ENCODE measurements around the gene VWA2. TPM values are rescaled to one million over a fixed set of nuclear protein-coding genes. Genes with fewer than 3 reads are reported as not detected.

Gene VWA2, protein sequence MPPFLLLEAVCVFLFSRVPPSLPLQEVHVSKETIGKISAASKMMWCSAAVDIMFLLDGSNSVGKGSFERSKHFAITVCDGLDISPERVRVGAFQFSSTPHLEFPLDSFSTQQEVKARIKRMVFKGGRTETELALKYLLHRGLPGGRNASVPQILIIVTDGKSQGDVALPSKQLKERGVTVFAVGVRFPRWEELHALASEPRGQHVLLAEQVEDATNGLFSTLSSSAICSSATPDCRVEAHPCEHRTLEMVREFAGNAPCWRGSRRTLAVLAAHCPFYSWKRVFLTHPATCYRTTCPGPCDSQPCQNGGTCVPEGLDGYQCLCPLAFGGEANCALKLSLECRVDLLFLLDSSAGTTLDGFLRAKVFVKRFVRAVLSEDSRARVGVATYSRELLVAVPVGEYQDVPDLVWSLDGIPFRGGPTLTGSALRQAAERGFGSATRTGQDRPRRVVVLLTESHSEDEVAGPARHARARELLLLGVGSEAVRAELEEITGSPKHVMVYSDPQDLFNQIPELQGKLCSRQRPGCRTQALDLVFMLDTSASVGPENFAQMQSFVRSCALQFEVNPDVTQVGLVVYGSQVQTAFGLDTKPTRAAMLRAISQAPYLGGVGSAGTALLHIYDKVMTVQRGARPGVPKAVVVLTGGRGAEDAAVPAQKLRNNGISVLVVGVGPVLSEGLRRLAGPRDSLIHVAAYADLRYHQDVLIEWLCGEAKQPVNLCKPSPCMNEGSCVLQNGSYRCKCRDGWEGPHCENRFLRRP
- 10 to 100 TPM; 13.7 to 18.3 TPM for total RNA-seq
- polyA plus RNA-seq = 1 to 10 TPM; 1.6 to 3.0 TPM
- long read RNA-seq, donor 1, partial matches to known transcripts = 6 of 7 reads
- long read RNA-seq, donor 1, other reads (novel, unspliced or antisense) = 0 of 7 reads
- long read RNA-seq, donor 2, partial matches to known transcripts = 5 of 5 reads
- long read RNA-seq, donor 2, other reads (novel, unspliced or antisense) = 0 of 5 reads
- long read RNA-seq, donor 3, partial matches to known transcripts = 20 of 21 reads
- long read RNA-seq, donor 3, other reads (novel, unspliced or antisense) = 0 of 21 reads
- long read RNA-seq, donor 4, partial matches to known transcripts = 0 of 1 reads
- long read RNA-seq, donor 4, other reads (novel, unspliced or antisense) = 0 of 1 reads
- long read RNA-seq, donor 5, partial matches to known transcripts = 0 of 3 reads
- long read RNA-seq, donor 5, other reads (novel, unspliced or antisense) = 0 of 3 reads

- peak; percentile 30 to 60 (median 60) for DNase-seq
- H3K27ac ChIP-seq (ENCODE audit: low read depth in 1 of 2, low read length in 1 of 2) = peak within 1 kb of the TSS in 1 of 2 donors; percentile 82
- H3K4me3 ChIP-seq = peak within 1 kb of the TSS; percentile 46
- no peaks in the 10 kb centered on the region for H3K36me3 ChIP-seq (ENCODE audit: control insufficient read depth in 4 of 4, insufficient read depth in 4 of 4, low read length in 4 of 4)
- peak; percentile 72 for ATAC-seq (ENCODE audit: insufficient read depth, low FRiP score)
- WGBS, 2 donors = 1 to 3% methylated on average over 71 to 79 of the region's 79 CpGs
- H3K4me1 ChIP-seq (ENCODE audit: control insufficient read depth in 5 of 5, insufficient read depth in 5 of 5, low read length in 5 of 5) = peaks cover 0 to 11% (median 2%) of the 10 kb centered on the region in 5 donors
- H3K9ac ChIP-seq (ENCODE audit: insufficient read depth in 1 of 2, low read length in 2 of 2) = peak within 1 kb of the TSS in 1 of 2 donors; percentile 17
- H3K27me3 ChIP-seq (ENCODE audit: control insufficient read depth in 3 of 3, insufficient read depth in 3 of 3, low read length in 2 of 3) = peaks cover 0 to 57% (median 36%) of the 10 kb centered on the region in 3 donors
- TF ChIP-seq, protein P1, sequence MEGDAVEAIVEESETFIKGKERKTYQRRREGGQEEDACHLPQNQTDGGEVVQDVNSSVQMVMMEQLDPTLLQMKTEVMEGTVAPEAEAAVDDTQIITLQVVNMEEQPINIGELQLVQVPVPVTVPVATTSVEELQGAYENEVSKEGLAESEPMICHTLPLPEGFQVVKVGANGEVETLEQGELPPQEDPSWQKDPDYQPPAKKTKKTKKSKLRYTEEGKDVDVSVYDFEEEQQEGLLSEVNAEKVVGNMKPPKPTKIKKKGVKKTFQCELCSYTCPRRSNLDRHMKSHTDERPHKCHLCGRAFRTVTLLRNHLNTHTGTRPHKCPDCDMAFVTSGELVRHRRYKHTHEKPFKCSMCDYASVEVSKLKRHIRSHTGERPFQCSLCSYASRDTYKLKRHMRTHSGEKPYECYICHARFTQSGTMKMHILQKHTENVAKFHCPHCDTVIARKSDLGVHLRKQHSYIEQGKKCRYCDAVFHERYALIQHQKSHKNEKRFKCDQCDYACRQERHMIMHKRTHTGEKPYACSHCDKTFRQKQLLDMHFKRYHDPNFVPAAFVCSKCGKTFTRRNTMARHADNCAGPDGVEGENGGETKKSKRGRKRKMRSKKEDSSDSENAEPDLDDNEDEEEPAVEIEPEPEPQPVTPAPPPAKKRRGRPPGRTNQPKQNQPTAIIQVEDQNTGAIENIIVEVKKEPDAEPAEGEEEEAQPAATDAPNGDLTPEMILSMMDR (IDR thresholded peaks at IDR 0.05; ENCODE audit: control extremely low read depth, extremely low read depth) = peak; percentile 1
- H3K9me3 ChIP-seq (ENCODE audit: control insufficient read depth in 4 of 4, insufficient read depth in 3 of 4, low read length in 3 of 4) = peaks cover 0 to 3% (median 0%) of the 10 kb centered on the region in 4 donors
Observed at GRCh38 chr10:114239117-114239993, at the start of gene VWA2. VWA2 (plus strand) TSS chr10:114239254; CDS start chr10:114248714, 9,460 bp downstream.

DNA sequence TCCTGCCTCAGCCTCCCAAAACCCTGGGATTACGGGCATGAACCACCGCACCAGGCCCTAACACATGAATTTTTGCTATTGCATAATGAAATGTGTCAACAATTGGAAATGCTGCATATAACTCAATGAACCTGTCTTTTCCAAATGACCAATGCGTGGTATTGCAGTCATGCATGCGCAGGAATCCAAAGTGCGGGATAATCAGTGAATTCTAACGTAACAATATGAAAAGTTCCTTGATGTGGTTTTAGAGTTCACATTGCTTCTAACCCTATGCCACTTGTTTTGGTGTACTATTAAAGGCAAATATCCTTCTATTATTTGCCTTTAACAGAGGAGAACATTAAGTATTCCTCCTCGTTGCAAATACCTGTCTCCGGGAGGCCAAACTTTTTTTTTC, 49.4 kb upstream of the VWA2 start:
- 73 to 86% methylated on average over 8 of the region's 8 CpGs for WGBS, 2 donors
- Histone ChIP-seq H3K9ac (ENCODE audit: insufficient read depth in 1 of 2, low read length in 2 of 2) (no peak overlapping the region), H3K4me3 (no peak overlapping the region), H3K36me3 (ENCODE audit: control insufficient read depth in 4 of 4, insufficient read depth in 4 of 4, low read length in 4 of 4) (no peaks in the 10 kb centered on the region), H3K4me1 (ENCODE audit: control insufficient read depth in 5 of 5, insufficient read depth in 5 of 5, low read length in 5 of 5) (no peaks in the 10 kb centered on the region), H3K9me3 (ENCODE audit: control insufficient read depth in 4 of 4, insufficient read depth in 3 of 4, low read length in 3 of 4) (no peaks in the 10 kb centered on the region), H3K27me3 (ENCODE audit: control insufficient read depth in 3 of 3, insufficient read depth in 3 of 3, low read length in 2 of 3) (no peaks in the 10 kb centered on the region), H3K27ac (ENCODE audit: low read depth in 1 of 2, low read length in 1 of 2) (no peak overlapping the region)
- ATAC-seq (ENCODE audit: insufficient read depth, low FRiP score) (no peak), DNase-seq (no peak)
- TF ChIP-seq, protein P1 (IDR thresholded peaks at IDR 0.05; ENCODE audit: control extremely low read depth, extremely low read depth) = no peak

DNA sequence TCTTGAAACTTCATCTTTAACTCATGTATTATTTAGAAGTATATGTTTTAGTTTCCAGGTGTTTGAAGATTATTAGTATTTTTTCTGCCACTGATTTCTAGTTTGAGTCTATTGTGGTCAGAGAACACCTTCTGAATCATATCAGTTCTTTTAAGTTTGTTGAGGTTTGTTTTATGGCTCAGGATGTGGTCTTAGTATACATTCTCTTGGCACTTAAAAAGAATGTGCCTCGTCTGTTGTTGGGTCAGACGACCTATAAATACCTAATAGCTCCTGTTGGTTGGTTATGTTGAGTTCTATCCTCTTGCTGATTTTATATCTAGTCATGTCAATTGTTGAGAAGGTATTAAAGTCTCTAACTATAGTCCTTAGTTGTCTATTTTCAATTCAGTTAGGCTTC, 44.0 kb upstream of the VWA2 start:
- DNase-seq = no peak
- 72 to 73% methylated on average over 2 of the region's 2 CpGs for whole genome bisulfite sequencing, 2 donors
- ATAC-seq (ENCODE audit: insufficient read depth, low FRiP score) = no peak

More for the DNA sequence above, 44.0 kb upstream of the VWA2 start:
- H3K9me3 ChIP-seq (ENCODE audit: control insufficient read depth in 4 of 4, insufficient read depth in 3 of 4, low read length in 3 of 4) = no peaks in the 10 kb centered on the region
- TF ChIP-seq, protein P1 (IDR thresholded peaks at IDR 0.05; ENCODE audit: control extremely low read depth, extremely low read depth) = no peak
- no peaks in the 10 kb centered on the region for H3K4me1 ChIP-seq (ENCODE audit: control insufficient read depth in 5 of 5, insufficient read depth in 5 of 5, low read length in 5 of 5)
- no peak overlapping the region for H3K9ac ChIP-seq (ENCODE audit: insufficient read depth in 1 of 2, low read length in 2 of 2)
- no peaks in the 10 kb centered on the region for H3K36me3 ChIP-seq (ENCODE audit: control insufficient read depth in 4 of 4, insufficient read depth in 4 of 4, low read length in 4 of 4)
- H3K27me3 ChIP-seq (ENCODE audit: control insufficient read depth in 3 of 3, insufficient read depth in 3 of 3, low read length in 2 of 3) = no peaks in the 10 kb centered on the region
- H3K4me3 ChIP-seq = no peak overlapping the region
- H3K27ac ChIP-seq (ENCODE audit: low read depth in 1 of 2, low read length in 1 of 2) = no peak overlapping the region
